ENCODE results near the gene TFR2. TPM values are rescaled to one million over a fixed set of nuclear protein-coding genes. Genes with fewer than 3 reads are reported as not detected.

Gene TFR2
- total RNA-seq, 2 experiments from 2014 or later = 12.1 to 26.0 TPM

GRCh38 chr7:100682991-100683658 is 41.8 kb upstream of the TFR2 start:
- TF ChIP-seq EZH2phosphoT487 (IDR thresholded peaks at IDR 0.05; ENCODE audit: borderline replicate concordance, low read depth, low read length) (no peak), CTCF (conservative IDR thresholded peaks at IDR 0.05; ENCODE audit: low read length) (peak; percentile 36; the same call in 1 of the 2 replicates)
- BruUV-seq (replicated peaks) = no TSS peak

GRCh38 chr7:100682228-100682741 is 40.9 kb upstream of the TFR2 start:
- Histone ChIP-seq H3K4me1 (ENCODE audit: insufficient read depth, low read length, poor library complexity, severe bottlenecking) (no peaks in the 10 kb centered on the region), H3K27ac (ENCODE audit: low read depth, low read length, poor library complexity, severe bottlenecking) (no peak overlapping the region), H4K20me1 (ENCODE audit: insufficient read depth, low read length) (no peaks in the 10 kb centered on the region), H3K4me2 (ENCODE audit: low read length) (no peak overlapping the region), H2AFZ (ENCODE audit: low read length) (no peak overlapping the region), H3K79me2 (ENCODE audit: insufficient read depth, low read depth, low read length) (no peaks in the 10 kb centered on the region), H3K9me2 (ENCODE audit: insufficient read depth, low read length) (no peaks in the 10 kb centered on the region), H3K36me3 (ENCODE audit: insufficient read depth, low read length) (peaks cover 100% of the 10 kb centered on the region), H3K4me3 (ENCODE audit: low read depth, low read length, poor library complexity, severe bottlenecking) (no peak overlapping the region), H3K9me3 (ENCODE audit: low read length) (no peaks in the 10 kb centered on the region)
- ChIA-PET POLR2A (no interaction called here), CTCF (ENCODE audit: unreplicated experiment) (no interaction called here)
- BruUV-seq (replicated peaks) = no TSS peak
- intact Hi-C loops (cut with micrococcal nuclease; ENCODE audit: unreplicated experiment) = no loop called here
- DNase-seq (ENCODE audit: low spot score) = no peak
- TF ChIP-seq EZH2phosphoT487 (IDR thresholded peaks at IDR 0.05; ENCODE audit: borderline replicate concordance, low read depth, low read length) (no peak), CTCF (conservative IDR thresholded peaks at IDR 0.05; ENCODE audit: low read length) (no peak)

More at GRCh38 chr7:100682991-100683658, 41.8 kb upstream of the TFR2 start:
- no peaks in the 10 kb centered on the region for H3K79me2 ChIP-seq (ENCODE audit: insufficient read depth, low read depth, low read length)
- ChIA-PET POLR2A (no interaction called here), CTCF (ENCODE audit: unreplicated experiment) (no interaction called here)
- DNase-seq (ENCODE audit: low spot score) = no peak
- H3K4me2 ChIP-seq (ENCODE audit: low read length) = no peak overlapping the region
- H3K9me3 ChIP-seq (ENCODE audit: low read length) = no peaks in the 10 kb centered on the region
- H3K27ac ChIP-seq (ENCODE audit: low read depth, low read length, poor library complexity, severe bottlenecking) = no peak overlapping the region
- no peak overlapping the region for H3K4me3 ChIP-seq (ENCODE audit: low read depth, low read length, poor library complexity, severe bottlenecking)
- no peak overlapping the region for H2AFZ ChIP-seq (ENCODE audit: low read length)
- H3K36me3 ChIP-seq (ENCODE audit: insufficient read depth, low read length) = peaks cover 99% of the 10 kb centered on the region
- intact Hi-C loops (cut with micrococcal nuclease; ENCODE audit: unreplicated experiment) = no loop called here
- H3K4me1 ChIP-seq (ENCODE audit: insufficient read depth, low read length, poor library complexity, severe bottlenecking) = no peaks in the 10 kb centered on the region
- H4K20me1 ChIP-seq (ENCODE audit: insufficient read depth, low read length) = no peaks in the 10 kb centered on the region; the same call in 1 of the 2 replicates
- H3K9me2 ChIP-seq (ENCODE audit: insufficient read depth, low read length) = no peaks in the 10 kb centered on the region

GRCh38 chr7:100681491-100682227 is 40.3 kb upstream of the TFR2 start:
- peaks cover 100% of the 10 kb centered on the region for H3K36me3 ChIP-seq (ENCODE audit: insufficient read depth, low read length)
- H2AFZ ChIP-seq (ENCODE audit: low read length) = no peak overlapping the region
- H3K4me2 ChIP-seq (ENCODE audit: low read length) = no peak overlapping the region
- no peak overlapping the region for H3K27ac ChIP-seq (ENCODE audit: low read depth, low read length, poor library complexity, severe bottlenecking)
- DNase-seq (ENCODE audit: low spot score) = no peak
- ChIA-PET CTCF (ENCODE audit: unreplicated experiment) (no interaction called here), POLR2A (no interaction called here)
- no peaks in the 10 kb centered on the region for H3K9me2 ChIP-seq (ENCODE audit: insufficient read depth, low read length)
- no peaks in the 10 kb centered on the region for H3K9me3 ChIP-seq (ENCODE audit: low read length)
- no peaks in the 10 kb centered on the region for H3K4me1 ChIP-seq (ENCODE audit: insufficient read depth, low read length, poor library complexity, severe bottlenecking)
- no peak overlapping the region for H3K4me3 ChIP-seq (ENCODE audit: low read depth, low read length, poor library complexity, severe bottlenecking)
- no peaks in the 10 kb centered on the region for H4K20me1 ChIP-seq (ENCODE audit: insufficient read depth, low read length)
- no TSS peak for BruUV-seq (replicated peaks)
- H3K79me2 ChIP-seq (ENCODE audit: insufficient read depth, low read depth, low read length) = no peaks in the 10 kb centered on the region
- intact Hi-C loops (cut with micrococcal nuclease; ENCODE audit: unreplicated experiment) = no loop called here
- TF ChIP-seq EZH2phosphoT487 (IDR thresholded peaks at IDR 0.05; ENCODE audit: borderline replicate concordance, low read depth, low read length) (no peak), CTCF (conservative IDR thresholded peaks at IDR 0.05; ENCODE audit: low read length) (no peak)

Measured in OCI-LY7 (cell line).